Testis (tissue), 2 donors: ENCODE results near the gene CPE.

Experiments used
- CTCF ChIP-seq, 3 experiments: fragments of 450-650 bp in 2 of 3; fragments of 200-600 bp in 1 of 3; sonication (generic) in 1 of 3; IDR thresholded peaks; one replicate each; pipeline ENCODE4 v1.5.1; 2016 to 2019; ENCODE audit warnings: antibody characterized with exemption in 3 of 3, mild to moderate bottlenecking in 2 of 3, moderate library complexity in 1 of 3
- POLR2A ChIP-seq: fragments of 450-650 bp; IDR thresholded peaks from one replicate; pipeline ENCODE4 v1.6.1; 2017; ENCODE audit warnings: antibody characterized with exemption, mild to moderate bottlenecking, moderate library complexity

GRCh38 chr4:165428957-165429356, 50.1 kb downstream of the CPE start:
- TF ChIP-seq CTCF (IDR thresholded peaks at IDR 0.05): no peak
- TF ChIP-seq POLR2A: no peak
